HG02870 (cell line): ENCODE data around the gene ABLIM2.

ENCODE experiments used
- ATAC-seq: cut with Tn5 transposase; IDR thresholded peaks from one replicate; pipeline ENCODE4 v1.9.1; 2021; ENCODE audit warnings: mild to moderate bottlenecking, moderate library complexity; ENCODE audit not compliant: unreplicated experiment

ABLIM2 gene

GRCh38 chr4:8052160-8052691 is 106.4 kb downstream of the ABLIM2 start:
- ATAC-seq, result no peak

GRCh38 chr4:8051644-8052043 is 107.0 kb downstream of the ABLIM2 start:
- ATAC-seq, result no peak

GRCh38 chr4:8050555-8051206 is 107.9 kb downstream of the ABLIM2 start:
- ATAC-seq, result no peak

GRCh38 chr4:8050180-8050554 is 108.4 kb downstream of the ABLIM2 start:
- ATAC-seq, result no peak

- ATAC-seq, result no peak
Measured at GRCh38 chr4:8048856-8049676, 109.5 kb downstream of the ABLIM2 start.

GRCh38 chr4:8047837-8048678 is 110.6 kb downstream of the ABLIM2 start:
- ATAC-seq, result no peak

GRCh38 chr4:8046925-8047541 is 111.6 kb downstream of the ABLIM2 start:
- no peak for ATAC-seq

GRCh38 chr4:8045909-8046308 is 112.7 kb downstream of the ABLIM2 start:
- no peak for ATAC-seq

- ATAC-seq, result no peak
Measured at GRCh38 chr4:8044699-8045098, 113.9 kb downstream of the ABLIM2 start.

GRCh38 chr4:8044244-8044643 is 114.4 kb downstream of the ABLIM2 start:
- ATAC-seq, result no peak

- ATAC-seq, result no peak
Measured at GRCh38 chr4:8043596-8043995, 115.0 kb downstream of the ABLIM2 start.

GRCh38 chr4:8041868-8042267 is 116.7 kb downstream of the ABLIM2 start:
- ATAC-seq, result no peak

GRCh38 chr4:8041172-8041571 is 117.4 kb downstream of the ABLIM2 start:
- ATAC-seq, result no peak

- ATAC-seq, result no peak
Measured at GRCh38 chr4:8040607-8041006, 118.0 kb downstream of the ABLIM2 start.

GRCh38 chr4:8039853-8040252 is 118.8 kb downstream of the ABLIM2 start:
- no peak for ATAC-seq

- ATAC-seq, result no peak
Measured at GRCh38 chr4:8039290-8039689, 119.3 kb downstream of the ABLIM2 start.

GRCh38 chr4:8038719-8039251 is 119.8 kb downstream of the ABLIM2 start:
- ATAC-seq, result no peak

GRCh38 chr4:8038083-8038482 is 120.5 kb downstream of the ABLIM2 start:
- no peak for ATAC-seq

GRCh38 chr4:8037150-8037769 is 121.4 kb downstream of the ABLIM2 start:
- ATAC-seq, result no peak

GRCh38 chr4:8035371-8035780 is 123.2 kb downstream of the ABLIM2 start:
- ATAC-seq, result no peak
